Measurements from ENCODE around the gene ASCC1. TPM values are rescaled to one million over a fixed set of nuclear protein-coding genes. Genes with fewer than 3 reads are reported as not detected.
A peak's percentile ranks its signal among the peaks of the same experiment; 100 is the strongest.

Gene ASCC1
- total and polyA plus RNA-seq, 4 donors, result 30.6 to 57.1 (median 49.6) TPM

DNA sequence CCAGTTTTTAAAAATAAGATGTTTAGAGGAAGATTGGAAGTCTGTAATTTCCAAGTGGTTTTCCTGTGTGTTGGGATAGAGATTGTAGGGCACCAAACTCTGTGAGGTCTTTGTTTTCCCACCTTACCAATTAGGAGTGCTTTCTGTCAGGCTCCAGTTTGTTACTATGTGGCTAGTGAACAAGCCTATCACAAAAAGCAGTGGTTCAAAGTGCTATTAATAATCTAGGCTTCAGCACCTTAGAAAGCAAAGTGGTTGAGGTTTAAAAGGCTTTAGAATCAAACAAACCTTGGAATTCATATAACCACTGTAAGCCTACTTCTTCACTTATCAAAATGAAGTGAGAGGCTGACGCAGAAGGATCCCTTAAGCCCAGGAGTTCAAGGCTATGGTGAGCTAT is 11.4 kb downstream of the ASCC1 start:
- Histone ChIP-seq H3K4me1 (ENCODE audit: control insufficient read depth, insufficient read depth, low read length) (no peaks in the 10 kb centered on the region), H3K27me3 (ENCODE audit: control insufficient read depth, insufficient read depth, low read length) (no peaks in the 10 kb centered on the region), H3K36me3 (ENCODE audit: control insufficient read depth, insufficient read depth, low read length) (peaks cover 57% of the 10 kb centered on the region), H3K9me3 (ENCODE audit: control insufficient read depth, insufficient read depth, low read length) (no peaks in the 10 kb centered on the region), H3K4me3 (ENCODE audit: low read depth, low read length) (no peak overlapping the region), H3K27ac (ENCODE audit: low read depth, low read length) (no peak overlapping the region)
- DNase-seq (ENCODE audit: low read depth in 4 of 6, low spot score in 6 of 6), result no peak
- WGBS (ENCODE audit: insufficient coverage), result 83% methylated on average over 1 of the region's 1 CpG

DNA sequence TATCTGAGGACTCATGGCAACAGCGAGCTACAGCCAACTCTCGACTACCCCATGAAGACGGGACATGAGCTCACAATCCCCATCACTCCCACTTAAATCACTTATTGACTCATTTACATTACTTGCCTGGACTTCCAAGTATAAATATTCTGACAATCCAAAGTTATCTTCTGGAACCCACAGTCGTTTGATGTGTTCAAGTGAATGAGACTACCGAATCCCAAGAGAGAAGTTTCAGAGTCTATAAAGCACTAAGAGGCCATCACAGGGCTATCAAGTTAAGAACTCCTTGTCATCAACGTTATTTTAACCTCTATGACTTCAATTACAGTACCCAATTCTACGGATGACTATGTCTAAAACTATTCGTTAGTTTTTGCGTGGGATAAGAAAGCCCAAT is 11.8 kb downstream of the ASCC1 start:
- Histone ChIP-seq H3K4me3 (ENCODE audit: low read depth, low read length) (no peak overlapping the region), H3K9me3 (ENCODE audit: control insufficient read depth, insufficient read depth, low read length) (no peaks in the 10 kb centered on the region), H3K27ac (ENCODE audit: low read depth, low read length) (no peak overlapping the region), H3K27me3 (ENCODE audit: control insufficient read depth, insufficient read depth, low read length) (no peaks in the 10 kb centered on the region), H3K36me3 (ENCODE audit: control insufficient read depth, insufficient read depth, low read length) (peaks cover 57% of the 10 kb centered on the region), H3K4me1 (ENCODE audit: control insufficient read depth, insufficient read depth, low read length) (no peaks in the 10 kb centered on the region)
- no peak for DNase-seq (ENCODE audit: low read depth in 4 of 6, low spot score in 6 of 6)
- 78% methylated on average over 4 of the region's 9 CpGs for WGBS (ENCODE audit: insufficient coverage)

DNA sequence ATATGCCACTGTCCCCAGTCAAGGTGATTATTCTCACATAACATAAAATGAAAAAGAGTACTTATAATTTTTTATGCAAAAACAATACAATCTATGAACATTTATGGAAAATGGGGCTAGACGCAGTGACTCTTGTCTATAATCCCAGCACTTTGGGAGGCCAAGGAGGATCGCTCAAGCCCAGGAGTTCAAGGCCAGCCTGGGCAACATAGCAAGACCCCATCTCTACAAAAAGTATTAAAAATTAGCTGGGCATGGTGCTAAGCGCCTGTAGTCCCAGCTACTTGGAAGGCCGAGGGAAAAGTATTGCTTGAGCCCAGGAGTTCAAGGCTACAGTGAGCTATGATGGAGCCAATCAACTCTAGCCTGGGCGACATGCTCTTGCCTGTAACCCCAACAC is 14.8 kb downstream of the ASCC1 start:
- 98% methylated on average over 5 of the region's 5 CpGs for WGBS (ENCODE audit: insufficient coverage)
- H3K4me1 ChIP-seq (ENCODE audit: control insufficient read depth, insufficient read depth, low read length), result no peaks in the 10 kb centered on the region
- no peak overlapping the region for H3K4me3 ChIP-seq (ENCODE audit: low read depth, low read length)
- H3K36me3 ChIP-seq (ENCODE audit: control insufficient read depth, insufficient read depth, low read length), result peaks cover 42% of the 10 kb centered on the region
- H3K27ac ChIP-seq (ENCODE audit: low read depth, low read length), result no peak overlapping the region
- no peak for DNase-seq (ENCODE audit: low read depth in 4 of 6, low spot score in 6 of 6)
- H3K9me3 ChIP-seq (ENCODE audit: control insufficient read depth, insufficient read depth, low read length), result no peaks in the 10 kb centered on the region
- no peaks in the 10 kb centered on the region for H3K27me3 ChIP-seq (ENCODE audit: control insufficient read depth, insufficient read depth, low read length)

DNA sequence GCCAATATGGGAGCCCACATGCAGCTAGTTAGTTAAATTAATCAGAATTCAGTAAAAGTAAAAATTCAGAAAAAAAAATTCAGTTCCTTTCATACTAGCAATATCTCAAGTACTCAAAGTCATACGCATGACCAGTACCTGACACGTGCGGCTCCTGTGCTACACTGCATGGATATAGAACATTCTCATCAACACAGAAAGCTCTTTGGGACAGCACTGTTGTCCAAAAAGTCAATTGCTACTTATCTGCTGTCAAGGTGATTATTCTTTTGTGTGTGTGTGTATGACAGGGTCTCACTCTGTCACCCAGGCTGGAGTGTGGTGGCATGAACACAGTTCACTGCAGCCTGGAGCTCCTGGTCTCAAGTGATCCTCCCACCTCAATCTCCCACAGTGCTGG is 15.2 kb downstream of the ASCC1 start:
- no peaks in the 10 kb centered on the region for H3K27me3 ChIP-seq (ENCODE audit: control insufficient read depth, insufficient read depth, low read length)
- H3K9me3 ChIP-seq (ENCODE audit: control insufficient read depth, insufficient read depth, low read length), result no peaks in the 10 kb centered on the region
- H3K27ac ChIP-seq (ENCODE audit: low read depth, low read length), result no peak overlapping the region
- no peaks in the 10 kb centered on the region for H3K4me1 ChIP-seq (ENCODE audit: control insufficient read depth, insufficient read depth, low read length)
- DNase-seq (ENCODE audit: low read depth in 4 of 6, low spot score in 6 of 6), result no peak
- peaks cover 44% of the 10 kb centered on the region for H3K36me3 ChIP-seq (ENCODE audit: control insufficient read depth, insufficient read depth, low read length)
- no peak overlapping the region for H3K4me3 ChIP-seq (ENCODE audit: low read depth, low read length)
- 100% methylated on average over 3 of the region's 3 CpGs for WGBS (ENCODE audit: insufficient coverage)

GRCh38 chr10:72194949-72195348 is 21.1 kb downstream of the ASCC1 start:
- no peak for DNase-seq (ENCODE audit: low read depth in 4 of 6, low spot score in 6 of 6)
- no peaks in the 10 kb centered on the region for H3K9me3 ChIP-seq (ENCODE audit: control insufficient read depth, insufficient read depth, low read length)
- no peaks in the 10 kb centered on the region for H3K27me3 ChIP-seq (ENCODE audit: control insufficient read depth, insufficient read depth, low read length)
- peaks cover 32% of the 10 kb centered on the region for H3K36me3 ChIP-seq (ENCODE audit: control insufficient read depth, insufficient read depth, low read length)
- no CpG with 5 or more reads among the region's 2 CpGs for WGBS (ENCODE audit: insufficient coverage)
- H3K4me3 ChIP-seq (ENCODE audit: low read depth, low read length), result no peak overlapping the region
- H3K27ac ChIP-seq (ENCODE audit: low read depth, low read length), result no peak overlapping the region
- no peaks in the 10 kb centered on the region for H3K4me1 ChIP-seq (ENCODE audit: control insufficient read depth, insufficient read depth, low read length)

- WGBS (ENCODE audit: insufficient coverage), result no CpG with 5 or more reads among the region's 3 CpGs
- DNase-seq (ENCODE audit: low read depth in 4 of 6, low spot score in 6 of 6), result no peak
- H3K9me3 ChIP-seq (ENCODE audit: control insufficient read depth, insufficient read depth, low read length), result no peaks in the 10 kb centered on the region
- peaks cover 19% of the 10 kb centered on the region for H3K36me3 ChIP-seq (ENCODE audit: control insufficient read depth, insufficient read depth, low read length)
- no peaks in the 10 kb centered on the region for H3K4me1 ChIP-seq (ENCODE audit: control insufficient read depth, insufficient read depth, low read length)
- no peaks in the 10 kb centered on the region for H3K27me3 ChIP-seq (ENCODE audit: control insufficient read depth, insufficient read depth, low read length)
- no peak overlapping the region for H3K27ac ChIP-seq (ENCODE audit: low read depth, low read length)
- no peak overlapping the region for H3K4me3 ChIP-seq (ENCODE audit: low read depth, low read length)
Observed at GRCh38 chr10:72186982-72187330, 29.1 kb downstream of the ASCC1 start.

DNA sequence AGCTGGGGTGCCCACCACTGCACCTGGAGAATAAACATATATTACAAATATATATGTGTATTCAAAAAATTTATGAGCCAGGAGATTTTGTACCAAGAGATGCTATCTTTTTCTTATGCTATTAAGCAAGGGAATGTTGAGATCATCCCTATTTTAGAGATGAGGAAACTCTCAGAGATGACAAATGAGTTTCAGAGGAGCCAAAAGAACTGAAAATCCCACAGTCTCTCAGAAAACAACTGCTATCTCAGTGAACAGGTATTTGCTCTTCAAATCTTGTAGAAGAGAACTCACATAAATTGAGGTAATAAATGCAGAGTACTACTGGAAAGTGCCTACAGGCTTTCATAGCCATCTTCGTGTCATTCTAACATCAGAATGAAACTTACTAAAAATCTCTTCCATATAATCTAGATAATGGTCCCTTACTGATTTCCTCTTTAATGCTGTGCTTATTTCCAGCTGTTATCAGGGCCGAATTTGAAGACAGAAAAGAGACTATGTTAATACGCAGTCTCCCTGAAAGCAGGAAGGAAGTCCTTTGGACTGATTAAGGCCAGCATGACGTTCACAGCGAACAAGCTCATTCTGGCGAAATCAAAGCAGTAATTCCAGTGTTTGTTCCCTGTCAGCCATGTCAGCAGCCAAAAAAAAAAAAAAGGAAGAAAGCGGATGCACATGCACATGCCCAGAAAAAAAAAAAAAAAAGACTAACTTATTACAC is 29.7 kb downstream of the ASCC1 start:
- WGBS (ENCODE audit: insufficient coverage), result 42% methylated on average over 5 of the region's 7 CpGs
- Histone ChIP-seq H3K4me3 (ENCODE audit: low read depth, low read length) (no peak overlapping the region), H3K27ac (ENCODE audit: low read depth, low read length) (no peak overlapping the region), H3K4me1 (ENCODE audit: control insufficient read depth, insufficient read depth, low read length) (no peaks in the 10 kb centered on the region), H3K9me3 (ENCODE audit: control insufficient read depth, insufficient read depth, low read length) (no peaks in the 10 kb centered on the region), H3K27me3 (ENCODE audit: control insufficient read depth, insufficient read depth, low read length) (no peaks in the 10 kb centered on the region), H3K36me3 (ENCODE audit: control insufficient read depth, insufficient read depth, low read length) (peaks cover 24% of the 10 kb centered on the region)
- DNase-seq (ENCODE audit: low read depth in 4 of 6, low spot score in 6 of 6), result peak in 2 of 6 donors; percentile 24 to 54

GRCh38 chr10:72184156-72184555 is 31.9 kb downstream of the ASCC1 start:
- Histone ChIP-seq H3K27me3 (ENCODE audit: control insufficient read depth, insufficient read depth, low read length) (no peaks in the 10 kb centered on the region), H3K4me3 (ENCODE audit: low read depth, low read length) (no peak overlapping the region), H3K27ac (ENCODE audit: low read depth, low read length) (no peak overlapping the region), H3K9me3 (ENCODE audit: control insufficient read depth, insufficient read depth, low read length) (no peaks in the 10 kb centered on the region), H3K36me3 (ENCODE audit: control insufficient read depth, insufficient read depth, low read length) (peaks cover 19% of the 10 kb centered on the region), H3K4me1 (ENCODE audit: control insufficient read depth, insufficient read depth, low read length) (no peaks in the 10 kb centered on the region)
- DNase-seq (ENCODE audit: low read depth in 4 of 6, low spot score in 6 of 6), result no peak
- no CpG with 5 or more reads among the region's 2 CpGs for WGBS (ENCODE audit: insufficient coverage)

GRCh38 chr10:72177454-72177853 is 38.6 kb downstream of the ASCC1 start:
- 67% methylated on average over 1 of the region's 2 CpGs for WGBS (ENCODE audit: insufficient coverage)
- H3K4me1 ChIP-seq (ENCODE audit: control insufficient read depth, insufficient read depth, low read length), result no peaks in the 10 kb centered on the region
- H3K27ac ChIP-seq (ENCODE audit: low read depth, low read length), result no peak overlapping the region
- H3K4me3 ChIP-seq (ENCODE audit: low read depth, low read length), result no peak overlapping the region
- H3K36me3 ChIP-seq (ENCODE audit: control insufficient read depth, insufficient read depth, low read length), result peaks cover 11% of the 10 kb centered on the region
- peak in 1 of 6 donors; percentile 88 for DNase-seq (ENCODE audit: low read depth in 4 of 6, low spot score in 6 of 6)
- no peaks in the 10 kb centered on the region for H3K27me3 ChIP-seq (ENCODE audit: control insufficient read depth, insufficient read depth, low read length)
- no peaks in the 10 kb centered on the region for H3K9me3 ChIP-seq (ENCODE audit: control insufficient read depth, insufficient read depth, low read length)

DNA sequence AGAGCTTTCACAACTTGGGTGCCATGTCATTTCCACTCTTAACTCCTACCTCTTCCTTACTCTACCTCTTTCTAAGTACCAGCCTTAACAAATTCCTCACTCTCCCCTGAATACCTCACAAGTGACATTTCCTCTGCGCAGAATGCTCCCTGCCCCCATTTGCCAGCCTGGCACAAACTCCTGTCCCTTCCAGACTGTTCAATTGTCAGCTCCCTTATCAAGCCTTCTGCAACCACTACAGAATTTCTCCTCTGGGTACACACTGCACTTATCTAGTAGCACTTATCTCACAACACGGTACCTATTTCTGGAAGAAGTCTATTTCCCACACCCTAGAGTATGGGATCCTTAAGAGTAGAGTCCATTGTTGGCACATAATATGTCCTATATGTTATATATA is 39.4 kb downstream of the ASCC1 start:
- H3K4me1 ChIP-seq (ENCODE audit: control insufficient read depth, insufficient read depth, low read length), result no peaks in the 10 kb centered on the region
- no peak overlapping the region for H3K27ac ChIP-seq (ENCODE audit: low read depth, low read length)
- H3K4me3 ChIP-seq (ENCODE audit: low read depth, low read length), result no peak overlapping the region
- no peaks in the 10 kb centered on the region for H3K27me3 ChIP-seq (ENCODE audit: control insufficient read depth, insufficient read depth, low read length)
- no peaks in the 10 kb centered on the region for H3K9me3 ChIP-seq (ENCODE audit: control insufficient read depth, insufficient read depth, low read length)
- WGBS (ENCODE audit: insufficient coverage), result 95% methylated on average over 1 of the region's 2 CpGs
- no peak for DNase-seq (ENCODE audit: low read depth in 4 of 6, low spot score in 6 of 6)
- H3K36me3 ChIP-seq (ENCODE audit: control insufficient read depth, insufficient read depth, low read length), result peaks cover 7% of the 10 kb centered on the region

Measured in spinal cord (tissue), 10 donors.